GM19468 (cell line): Measurements from ENCODE around the gene DHRS7C.

Experiments
- ATAC-seq: cut with Tn5 transposase; IDR thresholded peaks from one replicate; pipeline ENCODE4 v1.9.1; 2021; ENCODE audit warnings: mild to moderate bottlenecking, moderate library complexity, moderate number of reproducible peaks; ENCODE audit not compliant: unreplicated experiment; ENCODE audit errors: extremely low read depth

DHRS7C gene, protein sequence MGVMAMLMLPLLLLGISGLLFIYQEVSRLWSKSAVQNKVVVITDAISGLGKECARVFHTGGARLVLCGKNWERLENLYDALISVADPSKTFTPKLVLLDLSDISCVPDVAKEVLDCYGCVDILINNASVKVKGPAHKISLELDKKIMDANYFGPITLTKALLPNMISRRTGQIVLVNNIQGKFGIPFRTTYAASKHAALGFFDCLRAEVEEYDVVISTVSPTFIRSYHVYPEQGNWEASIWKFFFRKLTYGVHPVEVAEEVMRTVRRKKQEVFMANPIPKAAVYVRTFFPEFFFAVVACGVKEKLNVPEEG

DNA sequence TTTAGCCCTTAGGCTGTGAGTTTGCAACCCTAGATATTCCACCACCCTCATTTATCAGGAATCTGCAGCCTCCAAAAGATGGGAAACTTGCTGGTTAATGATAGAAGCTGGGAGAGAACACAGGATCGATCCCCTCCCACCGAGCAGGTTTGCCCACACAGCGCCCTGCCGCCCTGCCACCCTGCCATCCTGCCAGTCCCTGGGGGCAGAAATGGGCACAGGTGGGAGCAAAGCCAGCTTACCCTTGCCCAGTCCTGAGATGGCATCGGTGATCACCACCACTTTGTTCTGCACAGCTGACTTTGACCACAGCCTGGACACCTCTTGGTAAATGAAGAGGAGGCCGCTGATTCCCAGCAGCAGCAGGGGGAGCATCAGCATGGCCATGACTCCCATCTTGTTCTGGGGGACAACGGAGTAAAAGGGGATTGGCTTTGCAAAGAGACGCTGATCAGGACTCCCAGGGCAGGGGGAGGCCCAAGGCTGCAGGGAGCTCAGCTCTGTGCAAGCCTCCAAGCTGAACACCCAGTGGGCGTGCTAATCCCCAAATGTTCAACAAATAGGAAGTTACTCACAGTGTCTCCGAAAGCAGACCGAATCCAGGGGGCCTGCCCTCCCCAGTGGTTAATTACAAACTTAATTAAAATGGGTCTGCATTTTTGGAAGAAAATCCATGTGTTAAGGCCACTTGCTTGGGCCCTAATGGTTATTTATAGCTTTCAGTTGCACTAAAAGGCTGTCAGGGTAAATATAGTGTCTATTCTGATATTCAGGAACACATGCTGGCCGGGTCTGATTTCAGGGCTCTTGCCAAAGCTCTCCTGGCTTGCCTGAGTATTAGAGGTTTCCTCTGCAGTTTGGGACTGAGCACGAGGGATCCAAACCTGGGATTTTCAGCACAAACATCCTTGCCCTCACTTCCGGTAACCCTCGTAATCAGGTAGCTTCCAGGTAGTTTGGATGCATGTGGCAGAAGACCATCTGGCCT lies at the start of gene DHRS7C:
TSS of gene DHRS7C (minus strand) at position 704 of the 988 bp plus-strand sequence. CDS start at position 396, 308 bp downstream.
- no peak for ATAC-seq

DNA sequence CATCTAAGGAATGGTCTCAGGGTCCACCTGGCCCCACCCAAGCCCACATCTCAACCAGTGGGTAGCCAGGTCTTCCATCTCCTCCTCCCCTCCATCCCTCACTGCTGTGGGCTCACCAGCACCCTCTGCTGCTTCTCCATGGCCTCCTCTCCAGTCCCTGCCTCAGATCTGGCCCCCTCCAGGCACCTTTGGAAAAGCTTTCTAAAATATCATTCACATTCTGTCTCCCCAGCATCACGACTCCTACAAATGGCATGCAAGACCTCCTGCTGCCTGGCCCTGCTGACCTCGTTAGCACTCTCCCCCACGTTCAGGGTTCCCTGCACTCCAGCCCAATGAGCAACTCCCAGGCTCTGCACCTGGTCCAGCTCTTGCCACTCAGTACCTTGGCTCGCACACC lies 48.0 kb upstream of the DHRS7C start:
- no peak for ATAC-seq

DNA sequence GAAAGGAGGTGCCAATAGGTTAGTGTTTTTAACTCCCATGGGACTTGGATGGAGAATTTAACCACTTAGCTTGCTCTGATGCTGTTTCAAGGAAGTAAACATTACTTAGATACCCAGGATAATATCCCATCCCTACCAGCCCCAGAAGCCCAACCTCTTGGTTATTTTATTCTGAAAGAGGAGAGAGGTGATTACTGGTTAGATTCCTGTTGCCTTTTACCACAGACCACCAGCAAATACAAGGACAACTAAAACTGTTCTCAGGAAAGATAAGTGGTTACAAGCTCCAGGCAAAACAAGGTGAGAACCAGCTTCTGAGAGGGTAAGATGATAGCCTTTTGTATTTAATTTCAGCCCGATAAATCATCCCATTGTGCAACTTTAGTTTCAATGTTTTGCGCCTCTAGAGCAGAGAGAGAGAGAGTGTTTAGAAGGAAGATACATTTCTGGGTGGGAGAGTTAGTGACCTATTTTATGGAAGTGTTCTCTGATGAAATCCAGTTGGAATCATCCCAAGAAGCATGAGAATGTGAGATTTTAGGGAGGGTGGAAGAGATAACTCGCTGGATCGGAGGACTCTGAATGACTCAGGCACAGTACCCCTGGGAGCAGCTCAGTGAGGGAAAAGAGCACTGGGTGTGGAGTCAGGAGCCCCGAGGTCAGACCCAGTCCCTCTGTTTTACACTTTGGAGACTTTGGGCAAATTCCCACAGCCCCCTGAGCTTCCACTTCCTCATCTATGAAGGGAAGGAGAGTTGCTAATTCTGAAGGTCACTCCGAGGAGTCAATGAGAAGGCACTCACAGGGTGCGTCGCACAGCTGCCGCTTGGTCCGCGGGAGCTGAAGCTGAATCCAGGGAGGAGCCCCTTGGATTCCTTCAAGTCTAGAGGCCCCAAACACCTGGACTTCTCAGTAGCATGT lies 46.4 kb upstream of the DHRS7C start:
- ATAC-seq = no peak

DNA sequence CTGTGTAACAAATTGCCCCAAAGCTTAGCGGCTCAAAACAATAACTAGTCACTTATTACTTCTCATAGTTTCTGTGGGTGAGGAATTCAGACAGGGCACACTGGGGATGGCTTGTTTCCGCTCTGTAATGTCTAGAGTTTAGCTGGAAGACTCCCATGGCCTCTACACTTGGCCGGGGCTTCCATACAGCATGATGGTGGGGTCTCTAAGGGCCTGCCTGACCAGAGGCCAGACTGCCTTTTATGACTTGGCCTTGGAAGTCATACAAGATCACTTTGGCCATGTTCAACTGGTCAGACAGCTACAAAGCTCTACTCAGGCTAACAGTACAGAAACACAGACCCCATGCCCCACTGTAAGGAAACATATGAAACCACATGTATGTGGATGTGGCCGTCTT lies 42.5 kb upstream of the DHRS7C start:
- ATAC-seq = no peak

DNA sequence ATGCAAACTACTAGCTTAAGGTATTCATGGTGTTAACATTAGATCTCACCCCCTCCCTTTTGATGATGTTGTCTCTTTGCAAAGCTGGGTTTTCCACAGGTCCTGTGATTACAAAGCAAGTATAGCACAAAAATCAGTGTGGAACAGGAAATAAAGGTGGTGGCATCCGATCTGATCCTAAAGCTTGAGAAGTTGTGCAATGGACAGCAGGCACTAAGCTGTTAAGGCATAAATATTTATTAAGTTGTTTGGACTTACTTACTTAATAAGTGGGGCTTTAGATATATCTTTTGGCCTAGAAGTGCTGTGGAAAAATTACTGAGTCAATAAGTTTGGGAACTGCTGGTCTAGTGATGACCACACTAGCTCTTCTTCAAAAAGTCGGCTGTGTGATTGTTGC lies 39.3 kb upstream of the DHRS7C start:
- no peak for ATAC-seq

DNA sequence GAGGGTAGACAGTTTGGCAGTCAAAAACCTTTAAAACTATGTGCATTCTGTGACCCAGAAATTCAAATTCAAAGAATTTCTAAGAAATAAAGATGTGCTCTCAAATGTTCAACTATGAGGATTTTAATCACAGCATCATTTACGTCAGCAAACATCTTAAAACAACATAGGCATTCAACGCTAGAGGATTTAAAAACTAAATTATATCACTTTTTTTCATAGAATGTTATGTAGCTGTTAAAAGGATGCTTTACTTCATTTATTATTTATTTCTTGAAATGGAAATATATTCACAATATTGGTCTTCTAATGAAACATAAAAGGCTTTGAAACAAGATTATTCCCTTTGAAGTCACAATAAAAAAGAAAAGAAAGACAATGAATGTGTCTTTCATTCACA lies 38.0 kb upstream of the DHRS7C start:
- no peak for ATAC-seq

DNA sequence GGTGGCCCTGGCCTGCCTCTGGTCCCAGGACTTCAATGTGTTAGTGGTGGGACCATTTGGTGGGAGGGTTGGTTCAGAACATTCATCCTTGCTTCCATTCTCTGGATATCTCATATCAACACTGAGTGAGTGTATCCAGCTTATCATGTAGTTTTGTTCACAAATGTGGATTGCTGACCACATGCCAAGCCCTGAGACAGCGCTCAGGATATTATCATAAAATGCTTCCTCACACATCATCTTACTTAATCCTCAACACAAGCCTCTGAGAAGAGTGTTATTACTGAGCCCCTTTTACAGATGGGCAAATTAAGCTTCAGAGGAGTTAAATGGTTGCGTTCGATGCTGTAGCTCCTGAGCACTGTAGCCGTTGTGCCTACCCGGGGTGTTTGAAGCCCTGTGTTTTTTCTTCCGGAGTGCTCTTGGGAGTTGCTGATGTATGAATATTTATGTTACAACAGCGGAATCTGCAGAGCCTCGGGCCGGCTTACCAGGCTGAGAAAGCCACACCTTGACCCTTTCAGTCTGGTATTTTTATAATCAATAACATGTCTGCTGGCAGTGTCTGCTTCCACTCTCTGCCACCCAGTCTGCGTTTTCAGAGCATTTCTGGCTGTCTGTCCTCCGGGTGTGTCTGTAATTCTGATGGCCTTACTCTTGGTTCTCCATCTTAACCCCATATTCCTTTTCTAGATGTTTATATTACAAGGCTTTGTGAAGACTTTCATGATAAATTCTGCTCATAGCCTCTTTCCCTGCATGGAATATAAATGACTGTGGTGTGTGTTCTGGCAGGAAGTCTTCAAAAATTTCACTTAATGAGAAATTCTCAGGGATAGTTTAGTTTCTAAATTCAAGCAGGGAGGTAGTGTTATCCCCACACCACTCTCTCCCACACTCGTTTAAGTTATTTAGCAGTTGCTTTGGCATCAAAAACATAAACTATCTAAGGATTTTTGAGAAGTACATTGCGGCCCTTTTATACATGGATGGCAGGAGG lies 37.2 kb upstream of the DHRS7C start:
- ATAC-seq = no peak

DNA sequence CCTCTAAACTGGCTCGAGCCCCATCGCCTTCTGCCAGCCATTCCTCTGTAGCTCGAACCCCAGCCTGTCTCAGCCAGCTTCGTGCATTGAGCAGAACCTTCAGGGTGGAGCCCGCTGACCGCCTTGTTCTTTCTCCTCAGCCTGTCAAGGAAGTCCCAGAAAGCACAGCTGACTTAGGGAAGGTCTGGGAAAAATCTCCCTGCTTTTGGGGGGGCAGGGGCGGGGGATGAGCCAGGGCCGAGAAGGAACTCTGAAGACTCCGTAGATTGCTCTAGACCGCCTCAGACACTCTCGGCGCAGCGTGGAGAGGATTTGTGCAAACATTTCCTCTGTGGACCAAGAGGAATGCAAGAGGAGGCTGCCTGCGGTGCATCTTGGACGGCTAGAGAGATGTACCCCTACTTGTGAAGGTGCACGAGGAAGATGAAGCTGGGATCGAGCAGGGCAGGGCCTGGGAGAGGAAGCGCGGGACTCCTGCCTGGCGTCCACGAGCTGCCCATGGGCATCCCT lies 34.3 kb upstream of the DHRS7C start, which contains the start of gene GLP2R:
TSS of gene GLP2R (plus strand) at position 284 of the 510 bp plus-strand sequence. CDS start at position 424, 140 bp downstream.
- no peak for ATAC-seq

DNA sequence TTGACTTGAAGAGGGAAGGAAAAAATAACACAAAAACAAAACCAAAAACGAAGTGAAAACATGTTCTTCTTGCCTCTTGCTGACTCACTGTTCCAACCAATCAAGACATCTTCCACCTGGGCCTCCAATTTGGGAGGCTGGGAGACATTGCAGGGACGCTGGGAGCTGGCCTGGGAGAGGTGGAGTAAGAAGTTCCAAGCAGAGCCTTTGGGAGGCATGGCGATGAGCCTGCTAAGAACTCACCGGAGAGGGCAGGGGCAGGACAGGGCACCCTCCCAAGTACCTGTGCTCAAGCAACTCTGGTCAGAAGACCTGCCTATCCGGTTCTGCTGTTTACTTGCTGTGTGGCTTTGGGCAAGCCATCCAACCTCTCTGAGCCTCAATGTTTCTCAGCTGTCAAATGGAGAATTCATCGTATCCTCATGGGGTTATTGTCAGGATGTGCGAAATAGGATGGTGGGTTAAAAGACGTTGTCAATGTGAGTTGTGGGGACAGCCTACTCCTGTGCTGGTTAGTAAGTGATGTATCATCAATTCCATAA lies 33.5 kb upstream of the DHRS7C start:
- ATAC-seq = no peak

DNA sequence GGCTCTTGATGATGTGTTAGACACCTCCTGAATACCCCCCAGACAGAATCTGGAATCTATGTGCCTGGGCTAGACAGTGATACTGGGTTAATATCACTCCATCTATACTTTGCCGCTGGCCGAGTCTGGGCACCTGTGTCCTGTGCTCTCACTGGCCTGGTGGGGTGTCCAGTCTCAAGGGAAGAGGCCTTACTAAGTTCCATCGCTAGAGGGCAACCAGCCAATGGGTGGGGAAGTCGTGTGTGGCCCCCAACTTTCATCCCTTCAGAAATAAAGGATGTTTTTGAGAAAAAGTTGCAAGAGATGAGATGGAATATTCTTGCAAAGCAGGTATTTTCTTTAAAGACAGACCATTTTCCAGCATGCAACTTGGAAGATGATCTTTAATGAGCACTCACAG lies 32.7 kb upstream of the DHRS7C start:
- ATAC-seq = no peak

DNA sequence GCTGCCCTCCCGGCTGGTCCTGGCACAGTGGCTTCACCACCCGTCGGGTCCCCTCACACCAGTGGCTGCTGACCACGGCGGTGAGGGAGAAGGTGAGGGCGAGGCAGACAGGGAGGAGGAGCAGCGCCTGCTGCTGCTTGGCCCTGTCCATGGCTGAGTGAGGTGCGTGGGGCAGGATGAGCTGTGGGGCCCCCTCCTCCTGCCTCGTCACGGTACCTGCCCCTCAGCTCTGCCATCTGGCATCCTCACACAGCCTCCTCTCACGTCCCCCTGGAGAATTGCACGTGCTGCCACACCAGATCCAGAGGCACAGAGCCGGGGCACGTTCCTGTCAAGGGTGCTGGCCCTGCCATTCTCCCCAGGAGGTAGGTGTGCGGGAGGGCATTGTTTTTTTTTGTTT lies 30.5 kb upstream of the DHRS7C start, which contains the start of gene GSG1L2:
TSS of gene GSG1L2 (minus strand) at position 159 of the 400 bp plus-strand sequence. CDS start at position 151, 8 bp downstream.
- ATAC-seq = no peak

DNA sequence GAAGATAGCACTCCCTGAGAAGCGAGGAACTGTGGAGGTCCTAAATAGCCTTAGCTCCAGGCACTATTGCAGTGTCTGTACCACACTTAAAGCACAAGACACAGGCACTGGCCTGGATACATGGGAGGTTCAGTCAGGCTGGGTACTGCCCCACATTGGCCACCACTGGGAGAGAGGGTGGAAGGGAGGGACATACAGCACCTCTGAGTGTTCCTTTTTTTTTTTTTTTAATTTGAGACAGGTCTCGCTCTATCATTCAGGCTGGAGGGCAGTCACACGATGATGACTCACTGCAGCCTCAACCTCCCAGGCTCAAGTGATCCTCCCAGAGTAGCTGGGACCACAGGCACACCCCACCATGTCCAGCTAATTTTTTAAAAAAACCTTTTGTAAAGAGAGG lies 29.1 kb upstream of the DHRS7C start:
- no peak for ATAC-seq

DNA sequence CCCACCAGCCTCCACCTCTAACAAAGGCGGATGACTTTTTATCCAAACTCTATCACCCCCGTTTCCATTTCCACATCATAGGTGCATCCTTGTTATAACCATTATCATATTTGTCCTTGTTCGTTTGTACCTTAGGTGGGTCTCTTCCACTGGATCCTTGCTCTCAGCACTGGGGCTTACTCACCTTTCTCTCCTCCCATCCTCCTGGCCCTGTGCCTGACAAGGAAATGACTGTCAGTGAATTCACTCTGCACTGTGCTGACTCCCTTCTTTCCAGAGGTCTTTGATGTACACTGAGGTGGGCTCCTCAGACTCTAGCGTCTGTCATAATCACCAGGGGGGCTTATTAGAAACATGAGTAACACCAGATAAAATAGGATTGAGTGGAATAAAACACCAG lies 27.4 kb upstream of the DHRS7C start:
- ATAC-seq = no peak

DNA sequence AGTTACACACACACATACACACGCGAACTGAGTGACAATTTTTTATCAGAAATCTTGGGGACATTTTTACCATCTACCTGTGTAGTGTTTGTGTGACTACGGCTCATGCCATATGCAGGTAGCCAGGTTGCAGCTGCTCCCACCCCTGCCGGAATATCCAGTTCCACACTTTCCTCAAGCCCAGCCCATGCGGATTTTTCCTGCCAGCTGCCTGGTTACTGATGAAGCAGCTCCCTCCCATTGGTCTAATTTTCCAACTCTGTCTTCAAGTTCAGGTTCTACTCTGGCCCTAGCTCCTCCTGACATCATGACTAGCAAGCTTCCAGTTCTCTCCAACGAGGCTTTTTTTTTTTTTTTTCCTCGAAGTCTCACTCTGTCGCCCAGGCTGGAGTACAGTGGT lies 25.7 kb upstream of the DHRS7C start:
- ATAC-seq = no peak

DNA sequence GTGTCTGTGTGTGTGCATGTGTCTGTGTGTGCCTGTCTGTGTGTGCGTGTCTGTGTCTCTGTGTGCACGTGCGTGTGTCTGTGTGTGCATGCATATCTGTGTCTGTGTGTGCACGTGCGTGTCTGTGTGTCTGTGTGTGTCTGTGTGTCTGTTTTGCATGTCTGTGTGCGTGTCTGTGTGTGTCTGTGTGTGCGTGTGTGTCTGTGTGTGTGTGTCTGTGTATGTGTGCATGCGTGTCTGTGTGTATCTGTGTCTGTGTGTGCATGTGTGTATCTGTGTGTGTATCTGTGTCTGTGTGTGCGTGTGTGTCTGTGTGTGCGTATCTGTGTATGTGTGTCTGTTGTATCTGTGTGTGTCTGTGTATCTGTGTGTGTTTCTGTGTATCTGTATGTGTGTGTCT lies 25.1 kb upstream of the DHRS7C start:
- no peak for ATAC-seq

DNA sequence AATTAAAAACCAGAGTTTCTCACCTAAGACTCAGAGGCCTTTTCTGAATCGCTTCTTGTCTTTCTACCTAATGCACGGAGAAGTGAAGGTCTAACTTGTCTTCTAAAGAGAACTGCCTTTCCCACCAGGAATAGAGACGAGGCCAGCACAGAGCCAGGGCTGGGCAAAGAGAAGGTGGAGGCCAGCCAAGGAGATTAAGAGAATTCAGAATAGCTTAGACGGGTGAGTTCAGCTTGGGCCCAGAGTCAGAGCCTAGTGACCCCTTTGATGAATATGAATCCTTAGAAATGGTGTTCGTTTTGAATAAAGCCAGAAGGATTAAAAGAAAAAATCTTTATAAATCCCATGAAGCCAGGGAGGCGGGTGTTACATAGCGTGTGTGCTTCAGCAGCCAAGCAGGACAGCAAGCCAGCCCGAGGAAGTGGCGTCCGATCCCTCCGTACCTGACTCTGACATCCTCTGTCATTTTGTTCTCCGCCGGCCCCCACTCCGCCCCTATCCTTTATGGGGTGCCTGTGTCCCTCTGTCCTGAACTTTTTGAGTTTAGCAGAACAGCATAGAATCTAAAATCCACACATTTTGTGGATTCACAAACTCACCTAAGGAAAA lies 23.0 kb upstream of the DHRS7C start:
- no peak for ATAC-seq

DNA sequence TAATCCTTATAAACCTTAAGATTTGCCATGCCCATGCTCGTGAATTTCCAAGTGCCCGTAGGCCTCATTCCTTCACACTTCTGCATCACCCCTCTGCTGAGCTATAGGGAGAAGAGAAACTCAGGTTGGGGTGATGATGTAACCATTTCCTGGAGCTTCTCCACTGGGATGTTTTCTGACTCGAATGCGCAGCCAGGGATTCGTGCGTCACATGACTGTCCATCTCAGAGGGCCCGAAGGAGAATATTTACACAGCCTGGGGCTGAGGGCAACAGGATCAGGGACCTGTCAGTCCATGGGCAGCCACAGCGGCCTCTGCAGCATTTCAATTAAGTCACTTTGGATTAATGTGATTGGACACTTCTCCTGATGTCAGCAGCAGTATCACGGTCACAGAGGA lies 21.8 kb upstream of the DHRS7C start:
- no peak for ATAC-seq

DNA sequence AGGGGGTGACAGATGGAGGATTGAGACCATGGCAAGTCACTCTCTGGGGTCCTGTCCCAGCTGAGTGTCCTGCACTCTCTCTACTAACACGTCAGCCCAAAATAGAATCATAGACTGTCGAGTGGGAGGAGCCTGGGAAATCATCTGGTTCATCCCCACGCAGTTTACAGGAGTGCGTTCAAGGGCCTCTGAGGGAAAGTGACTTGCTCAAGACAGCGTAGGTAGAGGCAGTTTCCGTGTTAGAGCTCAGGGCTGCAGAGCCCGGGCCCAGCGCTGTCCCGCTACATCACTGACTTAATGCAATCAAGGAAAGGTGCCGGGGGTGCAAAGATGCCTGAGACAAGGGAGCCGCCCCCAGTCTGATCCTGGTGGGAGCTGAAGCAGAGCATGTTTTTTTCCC lies 20.1 kb upstream of the DHRS7C start:
- ATAC-seq = no peak
